Hematopoietic multipotent progenitor cell treated with erythropoietin and hydrocortisone succinate and interleukin-3 and kit ligand, for 15 days (in vitro differentiated cells): ENCODE data around the gene PRKCQ.
"Not testable (repeated sequence)": the region's sequence is repeated elsewhere in the genome, so short reads cannot be mapped to it uniquely, and the experiment has no call there.

Experiments used
- DNase-seq: peaks from one replicate; pipeline ENCODE4 v3.0.0-alpha.2; 2015; ENCODE audit warnings: low spot score

PRKCQ gene

GRCh38 chr10:6384031-6384430 is 196.0 kb downstream of the PRKCQ start:
- no peak for DNase-seq

- DNase-seq: no peak
Measured at GRCh38 chr10:6383096-6383812, 196.8 kb downstream of the PRKCQ start.

- no peak for DNase-seq
Measured at GRCh38 chr10:6382081-6382480, 198.0 kb downstream of the PRKCQ start.

- not testable (repeated sequence) for DNase-seq
Measured at GRCh38 chr10:6380478-6380877, 199.6 kb downstream of the PRKCQ start.

- DNase-seq: no peak
Measured at GRCh38 chr10:6379015-6379776, 200.9 kb downstream of the PRKCQ start.
